GM21526 (cell line): ENCODE measurements around the gene LAYN.

Experiments used
- ATAC-seq: cut with Tn5 transposase; IDR thresholded peaks from one replicate; pipeline ENCODE4 v1.9.1; 2021; ENCODE audit warnings: moderate library complexity; ENCODE audit not compliant: unreplicated experiment, low FRiP score

The LAYN gene

GRCh38 chr11:111540114-111540936 is at the start of gene LAYN:
LAYN (plus strand) TSS chr11:111540720; CDS start chr11:111540844, 124 bp downstream.
- ATAC-seq: no peak

- no peak for ATAC-seq
Measured at GRCh38 chr11:111494040-111494439, 46.5 kb upstream of the LAYN start.

GRCh38 chr11:111499483-111499882 is 41.0 kb upstream of the LAYN start:
- ATAC-seq: no peak

- ATAC-seq: no peak
Measured at GRCh38 chr11:111500481-111500880, 40.0 kb upstream of the LAYN start.

- no peak for ATAC-seq
Measured at GRCh38 chr11:111502611-111503010, 37.9 kb upstream of the LAYN start.

- no peak for ATAC-seq
Measured at GRCh38 chr11:111510311-111510710, 30.2 kb upstream of the LAYN start.

GRCh38 chr11:111512296-111513239 is 28.0 kb upstream of the LAYN start, which contains the start of gene BTG4:
BTG4 (minus strand) TSS chr11:111512386; CDS start chr11:111498776, 13,610 bp downstream.
- ATAC-seq: no peak

GRCh38 chr11:111513240-111513605 is 27.3 kb upstream of the LAYN start:
- no peak for ATAC-seq

GRCh38 chr11:111514216-111515031 is 26.1 kb upstream of the LAYN start, which contains the start of gene HOATZ:
HOATZ (plus strand) TSS chr11:111514778; CDS start chr11:111514785, 7 bp downstream.
- no peak for ATAC-seq

- no peak for ATAC-seq
Measured at GRCh38 chr11:111515591-111515990, 24.9 kb upstream of the LAYN start.

GRCh38 chr11:111518668-111519067 is 21.9 kb upstream of the LAYN start:
- no peak for ATAC-seq

- no peak for ATAC-seq
Measured at GRCh38 chr11:111520560-111520959, 20.0 kb upstream of the LAYN start.

GRCh38 chr11:111521135-111521534 is 19.4 kb upstream of the LAYN start:
- no peak for ATAC-seq

- ATAC-seq: no peak
Measured at GRCh38 chr11:111522426-111522825, 18.1 kb upstream of the LAYN start.

- no peak for ATAC-seq
Measured at GRCh38 chr11:111523343-111523742, 17.2 kb upstream of the LAYN start.

- ATAC-seq: no peak
Measured at GRCh38 chr11:111524056-111524455, 16.5 kb upstream of the LAYN start.

GRCh38 chr11:111525456-111525855 is 15.1 kb upstream of the LAYN start:
- no peak for ATAC-seq

- no peak for ATAC-seq
Measured at GRCh38 chr11:111526501-111526900, 14.0 kb upstream of the LAYN start.

GRCh38 chr11:111527279-111527678 is 13.2 kb upstream of the LAYN start:
- ATAC-seq: no peak

GRCh38 chr11:111528557-111528956 is 12.0 kb upstream of the LAYN start:
- no peak for ATAC-seq
